Activated T-helper 1 cell treated with anti-CD3 and anti-CD28 coated beads, Interleukin-2, amount 50 U/mL, for 16 hours (primary cell): ENCODE data around the gene ACACA.

ENCODE experiments used
- DNase-seq, 2 donors: peaks; one replicate each; pipeline ENCODE4 v3.0.0-alpha.2; 2020; ENCODE audit warnings: low read depth in 1 of 2, low spot score in 1 of 2

ACACA gene

GRCh38 chr17:37045351-37045922 is 361.2 kb downstream of the ACACA start:
- no peak for DNase-seq

GRCh38 chr17:37043201-37043600 is 363.4 kb downstream of the ACACA start:
- no peak for DNase-seq

GRCh38 chr17:37041932-37042331 is 364.7 kb downstream of the ACACA start:
- no peak for DNase-seq

- no peak for DNase-seq
Observed at GRCh38 chr17:37039269-37039668, 367.4 kb downstream of the ACACA start.

- DNase-seq = no peak
Observed at GRCh38 chr17:37037590-37038155, 369.0 kb downstream of the ACACA start.
